OCI-LY7 (cell line): ENCODE measurements around the gene OR5B17. TPM values are rescaled to one million over a fixed set of nuclear protein-coding genes. Genes with fewer than 3 reads are reported as not detected.

Experiments used
- BruUV-seq: library from RNA; stranded (reverse); fragments of 400-500 nt; replicated peaks from 2 replicates; lab custom pipeline; 2021; lab: Mats Ljungman, UMichigan
- CTCF ChIA-PET: fragments of 300-600 bp; sonication (Branson Sonifier 250); formaldehyde crosslinking; loops from one replicate; lab custom pipeline; 2022; ENCODE audit warnings: antibody characterized with exemption; ENCODE audit not compliant: unreplicated experiment; lab: Charles Lee
- POLR2A ChIA-PET: fragments of 300-600 bp; sonication (Branson Sonifier 250); formaldehyde crosslinking; loops from one replicate; lab custom pipeline; 2022; ENCODE audit warnings: antibody characterized with exemption; lab: Charles Lee
- DNase-seq: peaks from one replicate; pipeline ENCODE4 v3.0.0-alpha.2; 2015; ENCODE audit warnings: low spot score
- H2AFZ ChIP-seq: fragments of 200-600 bp; sonication (generic), shearing (Covaris generic); 2 replicates; pipeline ENCODE4 v1.6.1; 2014; ENCODE audit warnings: mild to moderate bottlenecking, antibody characterized with exemption, low read length, moderate library complexity
- H3K27ac ChIP-seq: fragments of 200-600 bp; sonication (generic); 2 replicates; pipeline ENCODE4 v1.5.1; 2014; ENCODE audit warnings: mixed run types, low read depth, mild to moderate bottlenecking, moderate library complexity, low read length, inconsistent platforms; ENCODE audit not compliant: poor library complexity, severe bottlenecking
- H3K36me3 ChIP-seq: fragments of 200-600 bp; sonication (generic); 2 replicates; pipeline ENCODE4 v1.6.1; 2014; ENCODE audit warnings: mild to moderate bottlenecking, antibody characterized with exemption, low read length, moderate library complexity, mixed read lengths; ENCODE audit not compliant: insufficient read depth
- H3K4me1 ChIP-seq: fragments of 200-600 bp; sonication (generic); 2 replicates; pipeline ENCODE4 v1.5.1; 2014; ENCODE audit warnings: mild to moderate bottlenecking, low read length; ENCODE audit not compliant: insufficient read depth, poor library complexity, severe bottlenecking
- H3K4me2 ChIP-seq: fragments of 200-600 bp; sonication (generic); 2 replicates; pipeline ENCODE4 v1.6.1; 2014; ENCODE audit warnings: mild to moderate bottlenecking, low read length
- H3K4me3 ChIP-seq: fragments of 200-600 bp; sonication (generic); 2 replicates; pipeline ENCODE4 v1.5.1; 2014; ENCODE audit warnings: mild to moderate bottlenecking, low read depth, low read length; ENCODE audit not compliant: poor library complexity, severe bottlenecking
- H3K79me2 ChIP-seq: fragments of 200-600 bp; sonication (generic); 2 replicates; pipeline ENCODE4 v1.6.1; 2016; ENCODE audit warnings: low read depth, mild to moderate bottlenecking, low read length, moderate library complexity, mixed read lengths; ENCODE audit not compliant: insufficient read depth
- H3K9me2 ChIP-seq: fragments of 200-600 bp; sonication (generic); 2 replicates; pipeline ENCODE4 v1.6.1; 2016; ENCODE audit warnings: mild to moderate bottlenecking, low read length, mixed read lengths; ENCODE audit not compliant: insufficient read depth
- H3K9me3 ChIP-seq: fragments of 200-600 bp; sonication (generic); 2 replicates; pipeline ENCODE4 v1.6.1; 2014; ENCODE audit warnings: mild to moderate bottlenecking, mixed run types, low read length, mixed read lengths
- H4K20me1 ChIP-seq: fragments of 200-600 bp; sonication (generic); 2 replicates; pipeline ENCODE4 v1.6.1; 2014; ENCODE audit warnings: mild to moderate bottlenecking, antibody characterized with exemption, low read length, moderate library complexity, mixed read lengths; ENCODE audit not compliant: insufficient read depth
- CTCF ChIP-seq: fragments of 200-600 bp; sonication (generic); conservative IDR thresholded peaks from 2 replicates; pipeline ENCODE4 v1.5.1; 2014; ENCODE audit warnings: mild to moderate bottlenecking, antibody characterized with exemption, low read length, moderate library complexity, mixed read lengths
- EZH2phosphoT487 ChIP-seq: fragments of 200-600 bp; sonication (generic); IDR thresholded peaks from 2 replicates; pipeline ENCODE4 v1.6.1; 2018; ENCODE audit warnings: low read depth, borderline replicate concordance, mild to moderate bottlenecking, mixed run types, antibody characterized with exemption, low read length, moderate library complexity, mixed read lengths
- intact Hi-C: fragments of 100-400 bp; cut with micrococcal nuclease; formaldehyde crosslinking; loops from one replicate; pipeline ENCODE4 v1.10.0; 2022; ENCODE audit not compliant: unreplicated experiment
- total RNA-seq, 2 experiments: library from RNA; depleted of rRNA in 1 of 2; stranded (reverse); fragments of >200 nt in 1 of 2; shearing (Covaris generic) in 1 of 2; gene quantifications; 2 replicates each; pipeline ENCODE4 v1.2.3, GENCODE V29; 2014 to 2022

OR5B17 gene
- total RNA-seq, 2 experiments from 2014 or later, result not detected

GRCh38 chr11:58395581-58395980 lies 36.7 kb upstream of the OR5B17 start:
- Histone ChIP-seq H3K4me1 (no peaks in the 10 kb centered on the region), H3K4me3 (no peak overlapping the region), H3K9me2 (no peaks in the 10 kb centered on the region), H4K20me1 (no peaks in the 10 kb centered on the region), H2AFZ (no peak overlapping the region), H3K79me2 (no peaks in the 10 kb centered on the region), H3K27ac (no peak overlapping the region), H3K4me2 (no peak overlapping the region), H3K9me3 (peaks cover 12% of the 10 kb centered on the region; the same call in 1 of the 2 replicates), H3K36me3 (no peaks in the 10 kb centered on the region)
- BruUV-seq, result no TSS peak
- intact Hi-C loops, result no loop called here
- CTCF ChIA-PET, result no interaction called here
- POLR2A ChIA-PET, result no interaction called here
- DNase-seq, result no peak
- TF ChIP-seq CTCF, result no peak
- no peak for TF ChIP-seq EZH2phosphoT487

GRCh38 chr11:58394195-58394594 lies 35.3 kb upstream of the OR5B17 start:
- H3K4me3 ChIP-seq, result no peak overlapping the region
- no peak for DNase-seq
- ChIA-PET CTCF (no interaction called here), POLR2A (no interaction called here)
- H3K4me2 ChIP-seq, result no peak overlapping the region
- no peaks in the 10 kb centered on the region for H3K4me1 ChIP-seq
- intact Hi-C loops, result no loop called here
- BruUV-seq, result no TSS peak
- H3K36me3 ChIP-seq, result no peaks in the 10 kb centered on the region
- no peaks in the 10 kb centered on the region for H3K9me2 ChIP-seq
- no peak overlapping the region for H3K27ac ChIP-seq
- H4K20me1 ChIP-seq, result no peaks in the 10 kb centered on the region
- H3K9me3 ChIP-seq, result peaks cover 12% of the 10 kb centered on the region; the same call in 1 of the 2 replicates
- no peaks in the 10 kb centered on the region for H3K79me2 ChIP-seq
- TF ChIP-seq CTCF (no peak), EZH2phosphoT487 (no peak)
- H2AFZ ChIP-seq, result no peak overlapping the region

GRCh38 chr11:58392746-58393145 lies 33.9 kb upstream of the OR5B17 start:
- no peak overlapping the region for H3K27ac ChIP-seq
- intact Hi-C loops, result no loop called here
- no peak overlapping the region for H2AFZ ChIP-seq
- H3K4me3 ChIP-seq, result no peak overlapping the region
- no peak overlapping the region for H3K4me2 ChIP-seq
- no peaks in the 10 kb centered on the region for H3K36me3 ChIP-seq
- POLR2A ChIA-PET, result interaction anchor here (0.7 kb wide), 1 partner anchor 79 kb away, joined by 3 read pairs; no protein-coding TSS in a partner anchor
- H3K9me2 ChIP-seq, result no peaks in the 10 kb centered on the region
- H3K9me3 ChIP-seq, result peaks cover 12% of the 10 kb centered on the region; the same call in 1 of the 2 replicates
- H4K20me1 ChIP-seq, result no peaks in the 10 kb centered on the region
- BruUV-seq, result no TSS peak
- CTCF ChIA-PET, result no interaction called here
- no peak for DNase-seq
- H3K79me2 ChIP-seq, result no peaks in the 10 kb centered on the region
- no peaks in the 10 kb centered on the region for H3K4me1 ChIP-seq
- TF ChIP-seq CTCF (no peak), EZH2phosphoT487 (no peak)
